Sigmoid colon (tissue), 7 donors: Measurements from ENCODE around the gene DCTN3. TPM values are rescaled to one million over a fixed set of nuclear protein-coding genes. Genes with fewer than 3 reads are reported as not detected.
A peak's percentile ranks its signal among the peaks of the same experiment; 100 is the strongest.

Experiments used
- DNase-seq: peaks from one replicate; pipeline ENCODE4 v3.0.0-alpha.2; 2019
- H3K27ac ChIP-seq, 4 donors: fragments of 200-600 bp; sonication (generic); one replicate each; pipeline ENCODE4 v1.5.1; 2016 to 2019; ENCODE audit warnings: mild to moderate bottlenecking in 1 of 4
- H3K27me3 ChIP-seq, 3 donors: fragments of 200-600 bp; sonication (generic); one replicate each; pipeline ENCODE4 v1.5.1; 2019; ENCODE audit warnings: mild to moderate bottlenecking in 1 of 3
- H3K36me3 ChIP-seq, 4 donors: fragments of 200-600 bp; sonication (generic); one replicate each; pipeline ENCODE4 v1.5.1; 2016 to 2019
- H3K4me1 ChIP-seq, 4 donors: fragments of 200-600 bp; sonication (generic); one replicate each; pipeline ENCODE4 v1.5.1; 2017 to 2019
- H3K4me3 ChIP-seq, 4 donors: fragments of 200-600 bp; sonication (generic); one replicate each; pipeline ENCODE4 v1.5.1; 2017 to 2019; ENCODE audit warnings: mild to moderate bottlenecking in 2 of 4, moderate library complexity in 1 of 4
- H3K9me3 ChIP-seq, 4 donors: fragments of 200-600 bp in 3 of 4; sonication (generic) in 3 of 4; one replicate each; pipeline versions ENCODE4 v1.5.1 to v1.6.1; 2013 to 2019
- CTCF ChIP-seq, 4 experiments: fragments of 450-650 bp in 3 of 4; fragments of 200-600 bp in 1 of 4; IDR thresholded peaks; one replicate each; pipeline ENCODE4 v1.5.1; 2016 to 2019; ENCODE audit warnings: antibody characterized with exemption in 4 of 4, mild to moderate bottlenecking in 3 of 4, moderate library complexity in 2 of 4
- EP300 ChIP-seq, 4 donors: sonication (generic); formaldehyde crosslinking; IDR thresholded peaks; one replicate each; pipeline ENCODE4 v1.6.1; 2017; ENCODE audit warnings: antibody characterized with exemption in 4 of 4
- POLR2A ChIP-seq, 2 donors: fragments of 450-650 bp; IDR thresholded peaks; one replicate each; pipeline ENCODE4 v1.6.1; 2016; ENCODE audit warnings: antibody characterized with exemption in 2 of 2, mild to moderate bottlenecking in 2 of 2, moderate library complexity in 2 of 2
- POLR2AphosphoS5 ChIP-seq, 4 donors: sonication (generic); formaldehyde crosslinking; IDR thresholded peaks; one replicate each; pipeline ENCODE4 v1.6.1; 2017; ENCODE audit warnings: antibody characterized with exemption in 4 of 4
- WGBS, 2 donors: extraction: QIAGEN DNeasy Blood & Tissue Kit; methylation state at CpG; one replicate each; pipeline ENCODE4 v1.1.7; 2013; 5-methylcytosine and 5-hydroxymethylcytosine counted together
- intact Hi-C: fragments of 100-400 bp; cut with DNase I; formaldehyde crosslinking; loops from one replicate; pipeline ENCODE4 v1.15.1; 2023
- polyA plus RNA-seq, 3 donors: library from polyadenylated mRNA; stranded (reverse); fragments of 200-250 nt; gene quantifications; one replicate each; pipeline ENCODE4 v1.2.3, GENCODE V29; 2013
- total RNA-seq, 4 donors: library from RNA; depleted of rRNA; stranded (reverse); fragments of >200 nt; gene quantifications; one replicate each; pipeline ENCODE4 v1.1.0, GENCODE V29; 2016
- donor health status: healthy with polysubstance abuse.
- donor health status: Bipolar disorder and iron deficiency.
- donor health status: healthy.

Gene DCTN3
- total RNA-seq, result 100 to 1,000 TPM in 2 of 4 donors, 10 to 100 TPM in 2; 59.6 to 122 (median 106) TPM
- polyA plus RNA-seq, result 10 to 100 TPM; 84.0 to 90.7 (median 86.7) TPM

DNA sequence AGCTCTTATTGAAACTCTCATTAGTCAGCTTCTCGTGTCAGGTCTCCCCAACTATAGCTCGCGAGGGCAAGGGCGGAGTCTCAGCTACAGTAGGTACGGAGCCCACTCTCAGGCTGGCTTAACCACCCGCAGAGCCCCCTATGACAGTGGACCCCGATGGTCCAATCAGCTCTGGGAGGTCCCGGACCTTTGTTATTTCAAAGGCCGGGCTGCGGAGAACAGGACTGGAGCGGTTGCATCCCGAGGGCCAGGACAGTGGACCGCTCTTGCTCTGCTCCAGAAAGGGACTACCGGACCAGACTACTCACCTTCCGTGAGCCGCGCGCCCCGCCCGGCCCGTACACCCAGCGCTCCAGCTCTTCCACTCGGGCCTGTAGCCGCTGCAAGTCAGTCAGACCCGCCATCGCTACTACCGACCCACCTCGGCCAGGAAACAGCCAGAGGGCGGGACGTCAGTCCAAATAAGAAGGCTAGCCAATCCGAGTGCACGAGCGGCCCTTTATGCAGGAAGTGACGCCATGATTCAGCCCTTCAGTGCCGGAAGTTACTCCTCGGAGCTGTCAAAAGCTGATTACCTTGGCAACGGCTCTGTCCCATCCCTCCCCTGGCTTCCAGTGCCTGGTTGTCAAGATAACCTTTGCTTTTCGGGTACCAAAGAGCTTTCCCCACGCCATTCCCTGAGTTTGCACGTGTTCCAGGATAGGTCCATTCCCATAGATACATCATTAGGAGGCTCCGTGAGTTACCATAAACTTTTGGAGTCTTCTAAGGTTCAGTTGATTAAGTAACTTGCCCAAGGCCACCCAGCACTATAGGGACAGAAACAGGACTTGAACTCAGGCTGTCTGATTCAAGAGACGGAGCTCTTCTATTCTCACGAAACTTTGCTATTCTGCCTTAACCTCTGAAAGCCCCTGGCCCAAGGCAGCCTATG, at the start of gene DCTN3:
Gene DCTN3 (minus strand): TSS at position 435 of the 934 bp plus-strand sequence. CDS start 31 bp downstream, at position 404.
- Histone ChIP-seq H3K4me3 (peak within 1 kb of the TSS; percentile 70 to 95 (median 82)), H3K9me3 (no peaks in the 10 kb centered on the region), H3K4me1 (peaks cover 0 to 30% (median 23%) of the 10 kb centered on the region in 4 donors), H3K27ac (peak within 1 kb of the TSS; percentile 47 to 71 (median 62)), H3K36me3 (peaks cover 9 to 32% (median 22%) of the 10 kb centered on the region in 4 donors), H3K27me3 (peaks cover 23 to 37% (median 34%) of the 10 kb centered on the region in 3 donors)
- intact Hi-C loops, result no loop called here
- 4% methylated on average over 43 of the region's 43 CpGs for WGBS, 2 donors
- TF ChIP-seq EP300 (IDR thresholded peaks at IDR 0.05) (no peak), POLR2A (IDR thresholded peaks at IDR 0.05) (peak in 1 of 2 donors; percentile 21), POLR2AphosphoS5 (IDR thresholded peaks at IDR 0.05) (peak in 3 of 4 donors; percentile 63 to 83 (median 82)), CTCF (IDR thresholded peaks at IDR 0.05) (no peak)
- peak; percentile 98 for DNase-seq

DNA sequence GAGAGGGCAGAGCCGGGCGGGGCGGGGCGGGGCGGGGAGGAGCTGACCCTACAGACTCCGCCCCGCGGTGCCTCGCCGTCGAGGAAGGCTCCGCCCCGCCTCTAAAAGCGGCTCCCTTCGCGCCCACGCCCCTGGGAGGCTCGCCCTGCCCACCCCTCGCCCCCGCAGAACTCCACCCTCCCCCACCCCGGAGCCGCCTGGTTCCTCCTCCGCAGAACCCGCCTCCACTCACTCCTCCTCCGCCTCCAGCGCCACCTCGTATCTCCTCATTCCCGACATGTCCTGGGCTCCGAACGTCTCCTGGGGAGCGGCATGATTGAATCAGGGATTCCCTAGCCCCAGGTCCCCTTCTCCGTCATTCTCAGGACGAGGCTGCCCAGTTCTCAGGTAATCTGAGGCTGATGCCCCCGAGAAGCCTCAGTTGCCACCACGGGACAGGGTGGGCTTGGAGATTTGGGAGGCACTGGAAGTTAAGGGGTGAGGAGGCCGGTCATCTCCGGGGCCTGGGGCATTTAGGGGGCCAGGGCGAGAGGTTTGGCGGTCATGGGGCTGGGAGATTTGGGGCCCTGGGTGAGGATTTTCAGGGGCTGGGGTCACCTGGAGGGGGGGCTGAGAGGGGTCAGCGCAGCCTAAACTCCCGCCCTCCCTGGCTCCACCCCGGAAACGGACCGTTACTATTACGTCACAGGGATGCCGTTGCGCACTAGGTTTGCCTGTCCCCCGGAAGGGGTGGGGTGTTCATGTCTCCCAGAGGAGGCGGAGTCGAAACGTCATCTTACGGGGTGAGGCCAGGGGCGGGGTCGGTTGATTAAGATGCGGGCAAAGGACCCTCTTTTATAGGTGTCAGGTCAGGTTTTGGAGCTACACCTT, 45.3 kb upstream of the DCTN3 start:
- Histone ChIP-seq H3K4me3 (peak overlapping the region; percentile 72 to 81 (median 78)), H3K27ac (peak overlapping the region; percentile 96 to 100 (median 100)), H3K9me3 (no peaks in the 10 kb centered on the region), H3K36me3 (peaks cover 0 to 29% (median 3%) of the 10 kb centered on the region in 4 donors), H3K27me3 (no peaks in the 10 kb centered on the region), H3K4me1 (peaks cover 0 to 25% (median 19%) of the 10 kb centered on the region in 4 donors)
- intact Hi-C loops, result loop anchor here (2.0 to 10.0 kb wide), 4 partner anchors 35 to 1079 kb away; partner anchors contain the start of genes DNAJB5, GBA2, RGP1 and RPP25L
- 1 to 3% methylated on average over 55 of the region's 55 CpGs for WGBS, 2 donors
- no peak for TF ChIP-seq CTCF (IDR thresholded peaks at IDR 0.05)
- peak; percentile 90 to 99 (median 98) for TF ChIP-seq POLR2AphosphoS5 (IDR thresholded peaks at IDR 0.05)
- peak in 2 of 4 donors; percentile 10 to 48 for TF ChIP-seq EP300 (IDR thresholded peaks at IDR 0.05)
- TF ChIP-seq POLR2A (IDR thresholded peaks at IDR 0.05), result peak; percentile 92 to 94
- peak; percentile 99 for DNase-seq

- no peak for DNase-seq
- Histone ChIP-seq H3K4me3 (peak overlapping the region; percentile 72 to 81 (median 78)), H3K27me3 (no peaks in the 10 kb centered on the region), H3K9me3 (no peaks in the 10 kb centered on the region), H3K4me1 (peaks cover 0 to 25% (median 19%) of the 10 kb centered on the region in 4 donors), H3K36me3 (peaks cover 0 to 35% (median 7%) of the 10 kb centered on the region in 4 donors), H3K27ac (peak overlapping the region; percentile 96 to 100 (median 100))
- intact Hi-C loops, result loop anchor here (2.0 to 10.0 kb wide), 4 partner anchors 36 to 1080 kb away; partner anchors contain the start of genes DNAJB5, GBA2, RGP1 and RPP25L
- 1 to 2% methylated on average over 26 of the region's 26 CpGs for WGBS, 2 donors
- TF ChIP-seq POLR2A (IDR thresholded peaks at IDR 0.05), result peak in 1 of 2 donors; percentile 9
- TF ChIP-seq POLR2AphosphoS5 (IDR thresholded peaks at IDR 0.05), result peak in 1 of 4 donors; percentile 15
- TF ChIP-seq CTCF (IDR thresholded peaks at IDR 0.05), result no peak
These were observed 44.7 kb upstream of the DCTN3 start for GRCh38 chr9:34665067-34665380.
